HG03571 (cell line): Measurements from ENCODE around the gene SHC4.
"Not testable (repeated sequence)": the region's sequence is repeated elsewhere in the genome, so short reads cannot be mapped to it uniquely, and the experiment has no call there.

Experiments
- ATAC-seq: cut with Tn5 transposase; IDR thresholded peaks from one replicate; pipeline ENCODE4 v1.9.1; 2021; ENCODE audit not compliant: unreplicated experiment

SHC4 gene

DNA sequence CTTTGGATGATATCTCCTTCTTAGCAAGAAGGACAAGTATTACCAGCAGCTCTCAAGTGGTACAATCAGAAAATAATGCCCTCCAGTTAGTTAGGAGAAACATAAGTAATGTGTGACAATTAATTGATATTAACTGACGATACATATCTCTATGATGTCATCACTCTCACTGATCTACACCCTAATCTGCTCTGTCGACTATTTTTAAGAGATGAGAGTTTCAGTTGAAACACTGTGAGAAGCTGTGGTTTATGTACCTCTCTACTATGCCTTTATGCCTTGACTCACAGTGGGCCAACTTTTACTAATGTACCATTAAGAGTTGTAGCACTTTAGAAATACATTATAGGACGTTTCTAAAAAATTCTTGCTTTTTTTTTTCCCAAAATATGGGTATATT lies 161.5 kb downstream of the SHC4 start:
- no peak for ATAC-seq

DNA sequence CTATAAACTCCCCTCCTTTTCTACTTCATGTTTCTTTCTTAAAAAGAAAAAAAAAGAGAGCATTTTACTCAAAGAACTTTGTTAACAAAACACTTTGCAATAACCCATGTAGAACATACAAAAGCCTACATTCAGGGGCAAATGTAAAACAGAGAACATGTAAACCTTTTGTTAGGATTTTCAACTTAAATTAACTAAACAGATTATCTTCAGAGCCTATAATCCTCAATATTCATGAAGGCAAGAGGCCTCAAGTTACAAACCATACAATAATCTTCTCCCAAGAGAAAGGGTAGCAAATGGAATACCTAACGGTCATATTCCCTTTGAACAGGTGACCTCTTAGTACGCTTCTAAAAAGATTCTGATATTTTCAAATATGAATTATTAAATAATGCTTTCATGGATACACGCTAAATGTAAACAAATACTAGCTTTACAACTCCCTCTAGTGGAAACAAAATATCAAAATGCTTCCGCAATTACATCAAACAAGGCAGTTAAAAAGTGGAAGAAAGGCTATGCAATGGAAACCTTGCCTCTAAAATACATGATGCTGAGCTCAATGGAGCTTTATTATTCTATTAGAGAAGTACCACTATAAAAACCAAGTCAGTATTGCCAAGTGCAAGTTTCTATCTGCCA lies 162.8 kb downstream of the SHC4 start:
- no peak for ATAC-seq

DNA sequence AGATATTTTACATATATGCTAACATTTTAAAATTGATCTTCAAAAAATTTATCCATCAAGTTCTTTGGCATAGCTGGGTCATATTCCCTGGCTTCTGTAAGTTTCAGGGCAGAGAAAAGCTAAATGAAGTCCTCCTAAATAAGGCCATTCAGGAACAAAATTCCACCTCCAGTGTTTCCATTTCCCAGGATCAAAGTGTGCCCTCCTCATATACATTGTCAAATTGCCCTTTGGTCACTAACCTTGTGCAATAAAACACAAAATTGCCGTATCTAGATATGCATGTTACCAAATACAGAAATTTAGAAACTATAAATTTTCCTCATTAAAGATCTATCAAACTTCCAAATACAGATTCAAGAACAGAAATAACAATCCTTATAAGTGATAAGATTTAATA lies 163.5 kb downstream of the SHC4 start:
- no peak for ATAC-seq

DNA sequence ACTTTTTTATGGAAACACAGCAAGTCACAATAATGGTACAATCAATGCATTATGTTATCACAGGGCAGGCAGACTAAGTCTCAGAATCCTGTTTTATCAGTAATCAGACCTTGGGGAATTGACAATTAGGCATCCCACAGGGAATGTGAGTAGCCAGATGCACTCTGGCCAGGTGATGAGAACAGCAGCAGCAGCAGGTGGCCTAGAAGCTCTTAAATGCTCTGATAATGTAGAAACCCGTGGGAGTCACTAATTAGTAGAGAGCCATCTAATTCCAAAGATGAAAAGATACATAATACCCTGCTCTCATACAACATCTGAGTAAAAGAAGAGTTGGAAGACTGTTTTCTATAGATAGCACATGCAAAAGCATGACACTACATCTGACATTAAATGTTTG lies 165.4 kb downstream of the SHC4 start:
- no peak for ATAC-seq

DNA sequence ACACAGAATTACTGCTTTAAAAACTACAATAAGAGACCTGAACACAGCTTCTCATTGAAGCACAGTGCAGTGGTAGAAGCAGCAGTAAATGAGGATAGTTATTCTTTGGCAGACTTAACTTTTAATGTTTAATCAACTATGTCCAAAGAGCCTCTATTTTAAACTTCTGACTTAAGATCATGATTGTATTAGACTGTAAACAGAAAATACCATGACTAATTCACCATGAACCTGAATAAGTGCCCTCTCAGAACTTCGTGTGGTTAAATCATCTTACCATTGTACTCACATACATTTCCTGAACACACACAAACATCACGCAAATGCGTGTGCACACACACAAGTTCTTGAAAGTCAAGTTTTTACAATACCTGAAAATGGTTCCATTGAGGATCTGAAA lies 166.8 kb downstream of the SHC4 start:
- peak; percentile 59 for ATAC-seq

DNA sequence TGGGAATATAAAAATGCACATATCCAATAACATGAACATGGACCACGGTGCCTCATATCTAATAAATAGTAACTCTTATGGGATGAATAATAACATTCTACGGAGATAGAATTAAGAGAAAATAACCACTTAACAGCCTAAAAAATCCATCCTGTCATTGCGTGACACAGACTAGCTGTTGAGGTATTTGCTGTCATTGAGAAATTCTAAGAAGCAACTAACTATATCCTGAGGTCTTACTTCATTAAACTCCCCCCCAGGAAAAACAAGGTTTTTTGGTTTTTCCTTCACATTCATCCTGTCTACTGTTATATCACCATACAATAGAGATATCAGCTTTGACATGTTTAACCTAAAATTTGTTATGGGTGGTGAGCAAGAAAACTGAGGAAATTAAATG lies 167.2 kb downstream of the SHC4 start:
- ATAC-seq, result no peak

DNA sequence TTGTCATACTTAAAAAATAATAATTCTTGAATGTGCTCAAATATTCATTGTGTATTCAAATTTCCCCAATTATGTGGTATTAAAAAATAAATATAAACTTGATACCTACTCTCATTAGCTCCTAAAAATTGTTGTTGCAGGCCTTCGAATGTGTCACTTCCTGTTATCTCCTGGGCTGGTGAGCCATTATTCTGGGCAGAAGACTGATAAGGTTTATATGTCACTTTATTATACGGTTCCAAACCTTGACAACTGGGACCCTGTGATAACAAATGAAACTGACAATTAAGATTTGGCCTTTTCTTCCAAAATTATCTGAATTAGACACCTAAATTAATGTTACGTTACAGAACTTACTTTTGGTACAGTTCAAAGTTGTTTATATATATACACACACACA lies 167.8 kb downstream of the SHC4 start:
- no peak for ATAC-seq

DNA sequence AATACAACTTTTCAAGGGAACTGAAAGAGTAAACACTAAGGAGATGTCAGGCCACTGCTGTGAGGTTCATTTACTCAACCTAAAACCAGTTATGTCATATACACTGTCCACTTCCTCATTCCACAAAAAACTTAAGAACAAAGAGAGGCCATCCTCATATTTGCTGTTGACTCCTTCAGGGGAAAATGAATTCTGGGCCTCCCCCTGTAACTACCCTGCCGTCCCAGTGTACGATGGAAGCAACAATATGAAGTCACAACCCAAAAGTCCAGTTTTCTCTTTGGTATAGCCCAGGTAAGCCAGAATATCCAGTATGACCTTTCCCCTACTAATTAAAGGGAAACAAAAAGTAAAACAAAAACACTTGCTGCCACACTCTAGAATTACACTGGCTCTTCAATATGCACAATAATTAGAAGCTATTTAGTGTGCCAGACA lies 169.0 kb downstream of the SHC4 start:
- ATAC-seq, result peak; percentile 74

DNA sequence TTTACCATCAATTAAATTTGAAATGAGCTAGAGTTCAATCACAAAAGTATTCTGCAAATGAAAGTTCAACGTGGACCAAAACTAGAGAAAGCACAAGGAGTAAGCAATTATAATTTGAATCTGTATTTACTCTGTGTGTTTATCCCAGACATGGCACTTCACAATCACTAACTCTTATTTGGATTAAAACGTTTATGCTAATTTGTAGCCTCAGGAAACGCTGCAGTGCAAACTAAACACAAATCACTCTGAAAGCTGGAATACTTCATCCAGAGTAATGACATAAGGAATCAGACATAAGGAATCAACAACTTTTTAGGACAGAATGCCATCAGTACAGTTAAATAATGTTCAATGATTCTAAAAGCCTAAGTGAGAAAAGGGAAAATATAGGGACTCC lies 171.3 kb downstream of the SHC4 start:
- ATAC-seq, result no peak

DNA sequence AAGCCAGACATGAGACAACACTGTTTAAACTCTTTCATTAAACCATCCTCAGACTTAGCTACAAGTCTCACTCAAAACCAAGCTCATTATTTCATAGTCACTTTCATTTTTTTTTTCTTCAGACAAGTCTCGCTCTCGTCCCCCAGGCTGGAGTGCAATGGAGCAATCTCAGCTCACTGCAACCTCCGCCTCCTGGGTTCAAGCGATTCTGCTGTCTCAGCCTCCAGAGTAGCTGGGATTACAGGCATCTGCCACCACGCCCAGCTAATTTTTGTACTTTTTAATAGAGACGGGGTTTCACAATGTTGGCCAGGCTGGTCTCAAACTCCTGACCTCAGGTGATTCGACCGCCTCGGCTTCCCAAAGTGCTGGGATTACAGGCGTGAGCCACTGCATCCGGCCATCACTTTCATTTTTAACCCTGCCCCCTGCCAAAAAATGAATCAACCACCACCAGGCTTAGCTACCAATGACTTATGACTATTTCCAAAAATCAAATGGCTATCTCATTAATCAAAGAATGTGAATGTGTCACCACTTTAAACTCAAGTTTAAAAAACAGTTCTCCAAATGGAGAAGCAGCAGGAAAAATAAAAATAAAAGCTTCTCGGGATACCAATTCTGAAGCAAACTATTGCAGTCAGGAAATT lies 173.1 kb downstream of the SHC4 start:
- not testable (repeated sequence) for ATAC-seq

DNA sequence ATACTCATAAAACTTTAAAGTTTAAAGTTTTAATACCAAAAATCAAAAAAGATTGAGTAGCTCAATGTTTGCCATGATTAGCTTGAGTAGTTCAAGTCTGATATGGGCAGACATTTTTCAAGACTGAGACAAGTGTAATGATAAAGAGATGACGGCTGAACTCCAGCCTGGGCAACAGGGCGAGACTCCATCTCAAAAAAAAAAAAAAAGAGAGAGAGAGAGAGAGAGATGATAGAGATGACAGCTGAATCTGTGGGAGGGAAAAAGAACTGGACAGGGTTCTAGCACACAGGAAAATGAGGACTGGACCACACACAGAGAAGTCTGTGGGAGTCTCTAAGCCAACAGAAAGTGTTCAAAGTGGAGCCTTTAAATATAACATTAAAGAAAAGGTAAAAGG lies 178.0 kb downstream of the SHC4 start:
- no peak for ATAC-seq

DNA sequence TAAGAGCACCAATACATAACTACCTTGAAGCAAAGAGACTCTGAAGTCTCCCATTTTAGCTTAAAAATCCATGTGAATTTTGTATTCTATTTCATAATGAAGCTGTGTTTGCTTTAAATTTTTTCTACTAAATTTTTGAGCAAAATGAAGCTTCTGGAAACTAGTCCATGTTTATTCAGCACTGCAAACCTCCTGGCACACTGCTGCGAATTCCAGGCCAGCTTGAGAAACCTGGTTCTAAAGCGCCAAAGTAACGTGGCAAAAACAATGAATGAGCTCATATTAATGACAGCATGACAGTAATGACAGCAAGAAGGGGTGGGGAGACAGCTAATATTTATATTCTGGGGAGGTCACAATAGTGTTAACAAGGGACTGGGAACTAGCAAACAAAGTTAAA lies 178.5 kb downstream of the SHC4 start:
- no peak for ATAC-seq

DNA sequence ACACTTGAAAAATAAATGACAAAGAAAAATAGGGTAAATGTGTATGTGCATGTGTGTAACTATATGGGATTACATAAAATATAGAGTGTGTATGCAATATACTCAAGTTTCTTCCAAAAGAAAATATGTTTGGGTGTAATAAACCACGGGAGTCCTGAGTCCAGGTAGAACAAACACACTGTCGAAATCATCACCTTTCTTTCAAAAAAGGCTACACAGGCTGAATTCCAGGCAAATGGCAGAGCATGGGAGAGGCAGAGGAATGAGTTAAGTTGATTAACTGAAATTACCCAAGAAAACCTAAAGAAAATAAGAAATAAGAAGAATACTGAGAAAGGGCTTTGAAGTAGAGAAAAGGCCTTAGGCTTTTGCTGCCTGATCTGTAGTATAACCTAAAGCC lies 179.0 kb downstream of the SHC4 start:
- no peak for ATAC-seq

DNA sequence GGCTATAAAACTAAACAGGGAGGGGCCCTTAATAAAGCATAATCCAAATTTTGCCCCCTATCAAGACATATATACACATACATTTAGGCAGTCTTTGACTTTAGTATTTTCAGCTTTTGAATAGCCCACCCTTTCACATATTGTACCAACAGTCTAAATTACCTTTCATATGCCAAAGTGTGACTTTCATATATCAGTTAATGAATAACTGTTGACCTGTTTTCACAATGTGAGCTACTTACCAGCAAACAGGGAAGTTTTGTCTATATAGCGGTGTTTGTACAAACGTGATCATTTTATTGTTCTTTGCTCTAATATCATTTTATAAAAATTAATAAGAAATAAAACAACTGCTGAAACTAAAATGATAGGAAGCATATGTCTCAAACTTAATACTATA lies 180.8 kb downstream of the SHC4 start:
- ATAC-seq, result no peak

DNA sequence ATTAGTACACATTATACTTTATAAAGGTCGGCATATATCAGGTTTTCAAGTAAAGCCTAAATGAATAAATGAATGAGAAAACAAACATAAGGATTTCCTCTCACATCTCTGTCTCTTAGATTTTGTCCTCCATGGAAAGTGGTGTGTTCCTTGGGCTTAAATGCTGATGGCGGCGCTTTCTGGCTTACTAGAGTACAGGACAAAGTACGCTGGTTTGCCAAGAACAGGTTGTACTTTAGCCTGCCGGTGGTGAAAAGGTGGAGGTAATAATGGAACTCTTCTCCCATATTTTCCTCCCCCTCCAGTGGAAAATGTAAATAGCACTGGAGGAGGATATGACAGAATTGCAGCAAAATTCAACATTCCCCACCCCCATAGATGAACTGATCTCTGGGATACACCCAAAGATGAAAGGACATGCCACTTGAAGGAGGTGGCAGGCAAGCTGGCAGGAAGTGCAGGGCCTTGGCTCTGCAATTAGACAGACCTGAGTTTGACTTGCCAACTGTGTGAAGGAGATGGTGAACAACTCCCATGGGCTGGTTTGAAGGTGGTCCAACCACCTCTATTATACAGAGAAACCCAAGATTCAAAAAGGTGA lies 182.1 kb downstream of the SHC4 start:
- no peak for ATAC-seq

DNA sequence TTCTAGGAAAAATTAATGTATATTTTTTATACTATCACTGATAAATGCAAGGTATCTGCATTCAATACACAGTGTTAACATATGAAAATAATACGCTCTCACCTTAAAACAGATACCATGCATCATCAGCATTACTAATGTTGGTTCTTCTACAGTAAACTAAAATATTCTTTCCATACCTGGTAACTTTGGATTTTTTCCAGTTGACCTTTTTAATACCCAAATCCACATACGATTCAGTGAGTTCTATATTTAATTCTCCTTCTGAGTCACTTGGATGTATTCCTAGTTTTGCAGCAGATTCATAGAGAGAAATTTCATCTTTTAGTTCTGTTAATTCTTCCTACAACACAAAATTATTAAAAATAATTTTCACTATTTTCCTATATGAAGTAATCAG lies 182.7 kb downstream of the SHC4 start:
- no peak for ATAC-seq

DNA sequence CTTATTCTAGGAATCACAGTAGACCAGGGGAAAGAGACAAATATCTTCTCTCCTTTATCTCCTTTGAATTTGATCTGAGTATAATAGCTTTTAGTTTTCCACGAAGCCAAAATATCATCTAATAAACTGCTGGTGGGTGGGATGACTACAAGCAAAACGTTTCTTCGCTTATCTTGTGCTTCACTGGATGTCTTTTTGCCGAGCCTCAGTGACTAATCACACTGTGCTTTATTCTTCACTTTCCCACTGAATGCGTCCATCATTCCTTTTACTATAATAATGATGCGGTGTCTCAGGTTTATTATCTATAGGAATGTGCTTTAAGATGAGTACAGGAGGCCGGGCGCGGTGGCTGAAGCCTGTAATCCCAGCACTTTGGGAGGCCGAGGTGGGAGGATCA lies 185.4 kb downstream of the SHC4 start:
- no peak for ATAC-seq

DNA sequence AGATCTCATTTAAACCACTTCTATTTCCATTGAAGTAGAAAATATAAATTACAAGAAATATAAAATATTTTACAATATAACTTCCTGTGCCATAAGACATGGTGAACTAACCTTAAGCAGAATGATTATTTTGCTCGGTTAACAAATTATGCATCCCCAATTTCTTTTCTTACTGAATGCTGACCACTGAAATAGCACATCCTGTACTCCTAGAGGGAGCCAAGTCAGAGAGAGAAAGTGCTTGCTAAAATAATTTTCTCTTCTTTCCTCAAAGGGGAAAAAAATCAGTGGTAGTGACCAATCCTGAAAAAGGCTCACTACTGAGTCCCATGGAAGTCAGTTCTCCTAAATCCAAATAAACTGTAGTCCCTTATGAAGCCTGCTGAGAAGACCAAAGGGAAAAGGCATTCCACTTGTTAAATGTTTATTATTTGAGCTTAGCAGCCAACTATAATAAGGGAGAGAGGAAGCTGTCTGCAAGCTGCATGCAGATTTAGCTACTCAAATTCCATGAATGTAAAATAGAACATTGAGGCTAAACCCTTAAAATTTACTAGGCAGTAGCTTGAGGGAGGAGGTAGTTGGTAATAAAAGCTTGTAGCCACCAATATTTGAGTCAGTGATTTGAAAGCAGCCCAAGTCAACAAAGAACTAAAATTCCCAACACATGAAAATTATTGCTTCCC lies 185.9 kb downstream of the SHC4 start:
- ATAC-seq, result no peak

DNA sequence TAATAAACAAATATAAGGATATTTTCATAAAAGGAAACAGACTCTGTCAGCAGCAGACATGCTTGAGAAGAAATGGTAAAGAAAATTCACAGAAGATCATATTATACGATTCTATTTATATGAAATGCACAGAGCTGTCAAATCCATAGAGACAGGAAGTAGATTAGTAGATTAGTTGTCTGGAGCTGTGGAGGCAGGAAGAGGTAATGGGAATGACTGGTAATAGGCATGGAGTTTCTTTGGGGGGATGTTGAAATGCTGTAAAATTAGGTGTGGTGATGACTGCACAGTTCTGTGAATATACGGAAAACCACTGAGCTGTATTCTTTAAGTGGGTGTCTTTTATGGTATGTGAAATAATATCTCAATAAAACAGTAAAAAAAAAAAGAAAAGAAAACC lies 188.2 kb downstream of the SHC4 start:
- ATAC-seq, result no peak

DNA sequence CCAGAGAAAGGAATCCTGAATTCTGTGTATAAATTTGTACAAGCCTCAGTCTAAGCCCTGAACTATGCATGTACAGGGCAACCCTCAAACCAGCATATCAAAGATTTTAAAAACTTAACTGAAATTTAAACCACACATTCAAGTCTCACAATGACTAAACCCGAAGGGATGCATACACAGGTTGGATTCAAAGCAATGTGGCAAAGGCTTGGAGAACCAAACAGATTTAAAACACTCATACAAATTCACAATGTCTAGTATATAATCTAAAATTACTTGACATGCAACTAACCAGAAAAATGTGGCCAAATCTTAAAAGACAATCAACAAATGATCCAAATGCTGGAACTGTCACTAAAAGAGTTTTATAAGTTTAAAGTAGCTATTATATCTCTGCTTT lies 189.2 kb downstream of the SHC4 start:
- no peak for ATAC-seq
